NCI-H2227 (cell line): ENCODE results near the gene PAQR8.
"Not testable (repeated sequence)": the region's sequence is repeated elsewhere in the genome, so short reads cannot be mapped to it uniquely, and the experiment has no call there.

Source experiments
- DNase-seq: peaks from one replicate; lab custom pipeline; 2025; ENCODE audit not compliant: unreplicated experiment; lab: John Stamatoyannopoulos, UW

PAQR8 gene

DNA sequence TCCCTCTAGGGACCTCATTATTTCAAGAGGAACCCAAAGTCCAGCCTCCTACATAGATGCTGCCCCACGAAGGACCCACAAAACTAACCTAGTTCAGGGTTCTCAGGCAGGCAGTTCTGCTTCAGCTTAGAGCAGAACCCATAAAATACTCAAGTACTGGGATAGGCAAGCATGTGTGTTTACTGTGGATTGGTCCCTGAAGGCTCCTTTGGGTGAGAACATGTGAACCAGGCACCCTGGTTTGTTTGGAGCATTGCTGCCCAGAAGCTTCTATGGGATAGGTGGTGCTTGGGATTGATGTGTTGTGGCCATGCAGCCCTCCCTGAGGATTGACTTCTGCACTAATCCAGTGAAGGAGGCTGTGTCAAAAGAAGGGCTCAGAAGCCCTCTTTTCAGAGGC lies 43.3 kb downstream of the PAQR8 start:
- no peak for DNase-seq

DNA sequence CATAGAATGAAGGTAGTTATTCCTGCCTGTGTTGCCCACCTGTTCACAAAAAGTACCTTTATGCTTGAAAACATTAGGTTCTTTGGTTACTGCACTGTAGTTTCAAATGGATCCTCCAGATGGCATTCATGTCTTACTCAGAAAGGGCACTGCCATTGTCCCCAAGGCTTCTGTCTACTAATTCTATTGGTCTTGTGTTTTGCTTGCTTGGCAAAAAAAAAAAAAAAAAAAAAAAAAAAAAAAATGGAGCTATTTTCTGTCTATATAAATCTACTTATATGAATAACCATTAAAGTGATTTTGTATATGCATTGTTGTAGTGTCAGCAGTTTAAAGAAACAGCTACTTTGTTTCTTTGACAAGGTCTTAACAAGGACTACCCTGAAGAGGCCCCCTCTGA lies 45.5 kb downstream of the PAQR8 start:
- peak; percentile 48 for DNase-seq

DNA sequence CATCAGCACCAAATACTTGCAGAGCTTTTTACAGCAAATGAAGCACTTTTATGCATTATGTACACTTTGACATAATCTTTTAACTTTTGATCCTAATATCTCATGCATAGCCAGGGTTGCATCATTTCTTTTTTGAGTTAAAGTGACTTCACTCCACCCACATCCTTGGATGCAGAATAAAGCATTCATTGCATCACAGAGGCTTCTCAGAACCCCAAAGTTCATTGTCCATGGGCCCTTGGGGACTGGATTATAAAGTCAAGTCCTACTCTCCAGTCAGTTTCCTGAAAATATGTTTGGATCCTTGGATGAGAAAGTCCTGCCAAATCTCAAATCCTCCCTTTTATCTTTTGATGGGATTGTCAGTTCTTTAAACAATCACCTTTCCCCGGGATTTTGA lies 47.5 kb downstream of the PAQR8 start:
- DNase-seq: no peak

DNA sequence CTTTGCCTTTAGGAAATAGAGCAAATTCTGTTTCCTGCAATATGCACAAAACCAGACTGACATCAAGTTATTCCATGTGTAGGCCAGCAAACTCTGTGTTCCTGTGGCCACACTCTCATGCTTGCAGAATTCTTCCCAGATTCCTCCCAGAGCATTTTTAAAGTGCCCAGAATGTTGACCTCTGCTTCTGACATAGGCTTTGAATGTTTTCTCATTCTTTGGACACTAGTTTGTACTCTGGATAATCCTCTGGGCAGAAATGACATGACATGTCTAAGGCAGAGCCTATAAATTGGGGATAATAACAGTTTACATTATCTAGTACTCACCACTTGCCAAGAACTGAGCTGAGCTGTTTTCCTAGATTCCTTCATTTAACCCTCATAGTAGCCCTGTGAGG lies 49.0 kb downstream of the PAQR8 start:
- no peak for DNase-seq

DNA sequence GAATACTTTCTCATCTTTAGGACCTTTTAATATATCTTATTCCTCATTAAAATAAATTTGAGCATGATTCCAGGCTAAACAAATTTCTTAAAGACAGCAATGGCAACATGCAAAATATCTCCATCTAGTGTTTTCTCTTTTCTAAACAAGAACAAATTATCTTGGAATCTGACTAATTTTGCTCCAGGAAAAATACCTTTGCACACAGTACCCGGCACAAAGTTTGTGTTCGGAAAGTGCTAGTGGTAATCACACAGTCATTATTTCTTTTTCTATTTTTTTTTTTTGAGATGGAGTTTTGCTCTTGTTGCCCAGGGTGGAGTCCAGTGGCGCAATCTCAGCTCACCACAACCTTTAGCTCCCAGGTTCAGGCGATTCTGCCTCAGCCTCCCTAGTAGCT lies 50.0 kb downstream of the PAQR8 start:
- DNase-seq: no peak

DNA sequence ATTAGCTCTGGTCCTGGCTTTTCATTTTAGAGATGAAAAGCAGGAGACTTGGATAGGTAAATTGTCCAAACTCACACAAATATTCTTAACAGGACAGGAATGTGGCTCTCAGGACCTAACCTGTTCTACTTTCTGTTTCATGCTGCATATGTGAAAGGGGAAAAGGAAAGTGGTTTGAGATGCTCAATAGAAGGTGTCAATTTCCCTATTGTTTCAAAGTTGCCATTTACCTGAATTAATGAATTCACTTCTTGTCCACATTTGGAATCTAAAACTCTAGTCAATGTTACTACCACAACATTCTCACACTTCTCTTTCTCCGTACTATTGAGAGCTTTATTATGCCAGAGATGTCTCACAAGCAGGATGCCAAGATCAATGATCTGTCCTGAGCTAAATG lies 53.4 kb downstream of the PAQR8 start:
- DNase-seq: no peak

DNA sequence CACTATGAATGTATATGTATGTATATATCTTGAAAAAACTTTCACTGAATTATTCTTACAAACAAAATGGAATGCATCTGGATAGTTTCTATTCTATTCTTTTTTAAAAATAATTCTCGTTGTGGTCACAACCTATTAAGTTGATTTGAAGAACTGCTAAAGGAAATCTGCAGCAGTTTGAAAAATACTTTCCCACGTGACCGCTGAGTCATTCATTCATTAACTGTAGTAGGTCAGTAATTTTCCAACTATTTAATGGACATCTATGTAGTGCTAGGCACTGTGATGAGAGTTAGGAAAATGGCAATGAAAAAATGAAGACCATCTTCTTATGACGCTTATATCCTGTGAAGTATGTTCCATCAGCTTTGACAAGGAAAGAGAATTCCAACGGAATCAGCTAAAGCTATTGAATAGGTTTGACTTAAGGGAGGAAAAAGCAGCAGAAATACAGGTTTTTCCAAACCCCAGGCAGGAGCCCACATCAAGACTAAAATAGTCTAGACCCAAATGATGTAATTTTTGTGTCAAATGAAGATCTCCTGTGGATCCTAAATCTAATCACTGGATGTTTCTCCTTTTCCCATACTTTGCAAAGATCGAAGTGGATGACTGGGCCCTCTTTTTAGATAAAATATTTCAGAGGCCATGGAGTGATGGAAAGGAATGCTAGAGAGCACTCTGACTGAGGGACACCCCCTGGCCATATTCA lies 54.1 kb downstream of the PAQR8 start:
- DNase-seq: no peak

DNA sequence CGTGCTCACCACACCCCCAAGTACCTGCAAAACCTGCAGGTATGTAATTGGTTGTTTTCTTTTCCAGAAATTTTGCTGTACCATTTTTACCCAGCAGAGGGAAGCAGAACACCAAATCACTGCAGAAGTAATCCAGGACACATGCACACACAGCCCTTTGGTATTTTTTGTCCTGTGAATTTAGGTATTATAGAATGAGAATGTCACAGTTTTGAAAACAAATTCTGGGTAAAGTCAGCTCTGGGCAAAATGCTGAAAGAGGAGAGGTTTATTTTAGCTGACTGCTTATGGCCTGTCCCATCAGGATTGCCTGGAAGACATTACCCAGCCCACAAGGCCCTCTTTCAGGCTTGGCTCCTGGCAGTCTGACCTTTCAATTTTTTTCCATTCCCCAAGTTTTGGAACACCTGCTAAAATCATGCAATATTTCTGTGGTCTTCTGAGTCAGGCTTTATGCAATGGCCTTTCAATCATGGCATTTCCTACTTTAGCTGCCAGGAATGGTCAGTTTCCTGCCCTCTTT lies 54.7 kb downstream of the PAQR8 start:
- DNase-seq: peak; percentile 62

DNA sequence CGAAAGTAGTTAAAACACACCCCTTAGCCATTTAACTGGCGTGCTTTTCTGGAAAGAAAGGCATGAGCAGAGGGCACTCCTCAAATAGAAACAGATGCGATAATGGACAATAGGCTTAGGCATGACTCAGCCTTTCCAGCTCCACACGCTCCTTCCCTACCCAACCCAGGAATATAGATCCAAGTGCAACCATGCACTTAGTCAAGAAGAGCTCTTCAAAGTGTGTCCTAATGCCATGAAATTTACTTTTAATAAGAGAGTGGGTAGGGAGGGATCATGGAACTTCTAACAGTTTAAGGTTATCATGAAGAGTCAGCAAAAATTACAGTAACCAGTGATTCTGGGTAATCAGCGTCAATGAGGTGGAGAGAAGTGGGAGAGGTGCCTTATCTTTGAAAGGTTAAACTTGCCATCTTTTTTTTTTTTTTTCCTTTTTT lies 55.7 kb downstream of the PAQR8 start:
- peak; percentile 11 for DNase-seq

DNA sequence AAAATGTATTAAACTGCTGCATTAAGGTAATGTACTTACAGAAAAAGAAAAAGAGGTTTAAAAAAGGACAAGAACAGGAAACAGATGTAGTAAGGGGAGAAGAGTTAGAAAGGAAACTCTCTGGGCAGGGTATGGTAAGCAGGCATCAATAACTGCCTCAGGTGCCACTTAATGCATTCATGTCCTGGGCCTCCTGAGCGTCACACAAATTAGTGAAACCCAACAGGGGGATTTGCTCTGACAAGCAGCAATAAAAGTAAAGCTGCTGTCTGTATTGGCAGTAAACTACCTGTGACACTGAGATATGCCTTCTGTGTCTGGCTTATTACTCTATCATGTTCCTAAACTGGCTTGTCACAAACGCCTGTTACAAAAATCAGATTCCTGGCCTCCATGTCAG lies 56.7 kb downstream of the PAQR8 start:
- no peak for DNase-seq

DNA sequence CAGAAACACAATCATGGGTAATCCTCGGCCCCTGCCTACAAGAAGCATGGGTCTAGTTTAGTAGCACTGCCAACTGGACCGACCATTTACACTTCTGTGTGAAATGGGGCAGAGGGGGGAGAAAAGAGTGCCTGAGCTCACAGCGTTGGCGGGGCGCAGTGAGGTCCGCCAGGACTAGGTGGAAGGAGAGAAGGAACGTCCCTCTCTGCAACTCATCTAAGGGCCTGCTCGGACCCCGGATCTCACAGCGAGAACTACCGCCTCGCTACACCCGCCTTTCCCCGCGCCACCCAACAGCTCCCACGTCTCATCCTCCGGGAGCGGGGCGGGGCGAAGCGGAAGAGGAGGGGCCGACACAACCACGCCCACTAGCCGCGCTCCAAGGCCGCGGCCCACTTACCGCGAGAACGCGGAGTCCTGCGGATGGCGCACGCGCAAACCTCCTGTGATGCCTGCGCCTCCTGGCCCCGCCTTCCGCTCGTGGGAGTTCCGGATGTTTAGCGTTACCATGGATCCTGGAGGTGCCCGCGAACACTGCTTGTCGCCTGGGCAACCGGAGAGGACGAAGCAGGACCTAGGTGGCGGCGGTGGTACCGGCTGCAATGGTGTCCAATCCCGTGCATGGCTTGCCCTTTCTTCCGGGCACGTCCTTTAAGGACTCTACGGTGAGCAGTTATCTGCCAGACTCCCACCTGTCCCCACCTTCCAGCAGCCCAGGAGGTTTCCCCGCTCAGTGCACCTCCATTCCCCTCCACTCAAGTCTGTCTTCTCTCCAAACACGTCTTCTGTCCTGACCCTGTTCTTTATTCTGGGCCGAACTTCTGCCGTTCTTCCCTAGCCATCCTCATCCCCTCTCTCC lies 58.1 kb downstream of the PAQR8 start, which contains the start of gene EFHC1:
EFHC1 (plus strand) TSS at position 534 of the 859 bp plus-strand sequence; CDS start at position 603, 69 bp downstream.
- DNase-seq: peak; percentile 98

DNA sequence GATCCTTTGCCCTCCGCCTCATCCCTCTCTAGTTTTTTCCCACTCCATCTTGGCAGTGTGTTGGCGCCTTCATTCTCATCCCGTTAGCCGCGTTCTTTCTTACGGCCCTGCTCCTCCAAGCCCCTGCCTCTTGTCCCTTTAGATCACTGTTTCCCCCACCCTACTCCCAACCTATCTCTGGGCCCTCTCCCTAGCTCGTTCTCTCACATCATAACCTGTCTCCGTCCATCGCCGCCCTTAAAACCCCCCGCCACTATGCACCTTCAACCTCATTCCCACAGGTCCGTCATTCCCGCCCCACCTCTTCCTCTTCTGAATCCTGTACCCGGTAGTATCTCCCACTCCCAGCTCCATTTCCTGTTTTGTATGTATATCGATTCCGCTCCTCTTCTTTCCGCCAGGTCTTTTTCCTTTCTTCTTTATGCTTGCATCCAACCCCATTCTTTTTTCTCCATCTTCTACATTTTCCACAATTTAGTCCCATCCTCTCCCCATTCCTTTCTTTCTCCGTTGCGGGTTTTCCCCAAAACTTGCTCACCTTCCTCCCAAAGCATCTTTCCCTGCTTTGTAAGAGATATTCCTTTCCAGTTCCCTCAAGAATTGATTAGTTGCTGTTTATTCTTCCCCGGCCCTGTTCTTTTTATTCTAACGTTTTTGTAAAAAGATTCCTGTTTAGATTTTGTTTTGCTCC lies 58.9 kb downstream of the PAQR8 start:
- DNase-seq: peak; percentile 71

DNA sequence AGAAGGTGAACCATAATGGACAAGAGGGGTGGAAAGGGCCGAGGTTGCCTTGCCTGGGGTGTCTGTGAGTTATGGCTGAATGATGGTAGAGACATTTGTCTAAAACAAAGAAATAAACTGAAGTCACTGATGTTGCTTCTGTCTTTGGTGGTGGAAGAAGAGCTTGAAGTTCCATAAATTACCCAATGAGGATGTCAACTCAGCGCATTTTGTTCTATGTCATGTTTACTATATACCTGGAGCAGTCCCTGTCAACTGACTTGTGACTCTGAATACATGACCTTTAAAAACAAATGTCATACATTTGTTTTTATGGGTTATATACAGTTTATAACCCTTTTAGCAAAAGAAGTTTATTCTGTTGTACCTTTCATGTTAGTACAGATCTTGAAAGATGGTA lies 60.2 kb downstream of the PAQR8 start:
- no peak for DNase-seq

DNA sequence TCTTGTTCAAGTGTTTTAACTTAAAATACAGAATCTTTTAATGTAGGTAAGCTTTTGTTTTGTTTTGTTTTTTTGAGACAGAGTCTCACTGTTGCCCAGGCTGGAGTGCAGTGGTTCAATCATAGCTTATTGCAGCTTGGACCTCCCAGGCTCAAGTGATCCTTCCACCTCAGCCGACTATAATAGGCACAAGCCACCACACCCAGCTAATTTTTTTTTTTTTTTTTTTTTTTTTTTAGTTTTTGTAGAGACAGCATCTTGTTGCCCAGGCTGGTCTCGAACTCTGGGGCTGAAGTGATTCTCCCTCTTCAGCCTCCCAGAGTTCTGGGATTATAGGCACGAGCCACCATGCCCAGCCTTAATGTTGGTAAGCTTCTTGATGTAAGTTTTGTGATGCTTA lies 61.5 kb downstream of the PAQR8 start:
- no peak for DNase-seq

DNA sequence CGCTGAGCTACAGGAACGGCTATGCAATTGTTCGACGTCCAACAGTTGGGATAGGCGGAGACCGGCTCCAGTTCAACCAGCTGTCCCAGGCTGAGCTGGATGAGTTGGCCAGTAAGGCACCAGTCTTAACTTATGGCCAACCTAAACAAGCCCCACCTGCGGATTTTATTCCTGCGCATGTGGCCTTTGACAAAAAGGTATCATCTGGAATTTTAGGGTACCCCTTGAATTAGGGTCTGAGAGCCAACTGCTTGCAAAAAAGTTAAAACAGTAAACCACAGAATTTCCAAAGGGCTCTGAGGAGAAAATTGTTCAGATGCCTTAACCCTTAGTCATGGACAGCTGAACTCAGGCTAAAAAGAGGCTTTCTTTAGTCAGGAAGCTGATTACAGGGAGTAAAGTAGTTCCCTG lies 62.0 kb downstream of the PAQR8 start:
- DNase-seq: no peak

DNA sequence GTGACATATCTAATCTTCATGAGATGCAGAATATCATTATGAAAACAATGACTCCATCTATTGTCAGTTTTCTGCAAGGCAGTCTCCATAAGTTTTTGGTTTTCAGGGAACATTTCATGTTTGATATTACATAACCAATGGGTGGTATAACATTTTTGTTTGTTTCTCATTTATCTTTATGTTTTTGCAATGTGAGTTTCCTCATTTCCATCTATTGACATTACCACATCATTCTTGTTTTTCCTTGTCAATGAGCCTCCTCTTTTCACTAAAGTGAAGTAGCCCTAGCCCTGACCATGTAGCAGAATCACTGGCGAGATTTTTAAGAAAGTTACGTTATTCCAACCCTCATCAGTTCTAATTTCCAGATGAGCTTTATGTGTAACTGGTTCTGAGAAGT lies 62.6 kb downstream of the PAQR8 start:
- DNase-seq: no peak

DNA sequence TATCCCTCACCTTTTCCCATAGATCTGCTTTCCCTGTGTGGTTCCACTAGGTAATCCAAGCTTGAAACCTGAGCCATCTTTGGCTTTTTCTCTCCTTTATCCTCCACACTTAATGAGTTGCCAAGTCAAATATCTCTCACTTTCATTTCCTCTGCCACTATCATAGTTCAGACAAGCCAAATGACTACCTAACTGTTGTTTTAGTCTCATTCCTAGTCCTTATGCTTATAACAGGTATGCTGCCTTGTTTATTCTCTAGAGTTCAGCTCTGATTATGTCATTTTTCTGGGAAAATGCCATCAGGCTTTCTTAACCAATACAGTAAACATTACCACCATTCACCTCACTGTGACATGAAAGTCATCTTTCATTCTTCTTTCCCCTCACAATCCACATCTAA lies 64.7 kb downstream of the PAQR8 start:
- no peak for DNase-seq

DNA sequence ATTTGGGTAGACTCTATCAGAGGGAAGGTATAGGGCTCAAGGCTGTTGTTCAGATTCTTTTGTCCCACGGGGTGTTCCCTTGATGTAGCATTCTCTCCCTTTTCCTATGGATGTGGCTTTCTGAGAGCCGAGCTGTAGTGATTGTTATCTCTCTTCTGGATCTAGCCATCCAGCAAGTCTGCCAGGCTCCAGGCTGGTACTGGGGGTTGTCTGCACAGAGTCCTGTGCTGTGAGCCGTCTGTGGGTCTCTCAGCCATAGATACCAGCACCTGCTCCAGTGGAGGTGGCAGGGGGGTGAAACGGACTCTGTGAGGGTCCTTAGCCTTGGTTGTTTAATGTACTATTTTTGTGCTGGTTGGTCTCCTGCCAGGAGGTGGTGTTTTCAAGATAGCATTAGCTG lies 71.3 kb downstream of the PAQR8 start:
- not testable (repeated sequence) for DNase-seq

DNA sequence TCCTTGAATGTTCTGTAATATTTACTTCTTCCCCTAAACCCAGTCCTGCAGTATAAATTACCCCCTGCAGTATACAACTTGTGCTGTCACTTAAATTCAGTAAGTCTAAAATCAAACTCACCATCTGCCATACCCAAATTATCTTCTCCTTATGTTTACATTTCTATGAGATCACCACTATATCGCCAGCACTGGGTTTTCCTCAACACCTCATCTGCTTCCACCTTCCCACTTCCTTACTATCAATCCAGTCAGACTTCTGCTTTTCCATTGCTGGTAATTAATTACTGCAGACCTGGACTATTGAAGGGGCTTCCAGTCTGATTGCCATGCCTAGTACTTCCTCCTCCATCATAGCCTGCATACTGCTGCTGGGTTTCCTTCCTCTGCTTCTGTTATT lies 73.4 kb downstream of the PAQR8 start:
- DNase-seq: no peak

DNA sequence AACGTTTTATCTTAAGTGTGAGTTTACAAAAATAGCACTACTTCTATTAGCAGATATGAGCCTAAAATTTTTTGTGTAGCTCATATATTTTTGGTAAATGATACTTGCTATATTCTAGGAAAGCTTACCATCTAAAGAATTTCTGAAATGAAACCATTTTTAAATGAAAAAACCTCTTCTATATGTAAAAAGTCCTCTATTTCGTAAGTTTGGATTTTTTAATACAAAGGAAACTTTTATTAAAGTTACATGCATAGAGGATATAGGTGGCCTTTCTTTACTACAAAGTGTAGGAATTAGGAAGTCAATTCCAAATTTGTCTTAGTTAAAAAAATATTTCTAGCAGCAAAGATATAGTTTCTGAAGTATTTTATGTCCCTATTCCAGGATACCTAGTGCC lies 77.0 kb downstream of the PAQR8 start:
- no peak for DNase-seq

DNA sequence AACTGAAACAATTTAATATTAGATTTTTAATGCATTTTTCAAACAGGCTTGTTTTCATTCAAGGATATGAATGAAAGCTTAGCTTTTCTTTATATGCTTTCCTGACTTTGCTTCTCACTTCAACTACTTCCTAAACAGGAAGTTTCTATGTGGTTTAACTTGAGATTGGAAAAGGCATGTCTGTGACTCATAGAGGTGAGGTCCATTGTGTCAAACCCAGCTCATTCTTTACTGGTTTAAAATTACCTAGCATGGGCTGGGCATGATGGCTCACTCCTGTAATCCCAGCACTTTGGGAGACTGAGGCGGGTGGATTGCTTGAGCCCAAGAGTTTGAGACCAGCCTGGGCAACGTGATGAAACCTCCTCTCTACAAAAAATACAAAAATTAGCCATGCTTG lies 92.6 kb downstream of the PAQR8 start:
- no peak for DNase-seq

DNA sequence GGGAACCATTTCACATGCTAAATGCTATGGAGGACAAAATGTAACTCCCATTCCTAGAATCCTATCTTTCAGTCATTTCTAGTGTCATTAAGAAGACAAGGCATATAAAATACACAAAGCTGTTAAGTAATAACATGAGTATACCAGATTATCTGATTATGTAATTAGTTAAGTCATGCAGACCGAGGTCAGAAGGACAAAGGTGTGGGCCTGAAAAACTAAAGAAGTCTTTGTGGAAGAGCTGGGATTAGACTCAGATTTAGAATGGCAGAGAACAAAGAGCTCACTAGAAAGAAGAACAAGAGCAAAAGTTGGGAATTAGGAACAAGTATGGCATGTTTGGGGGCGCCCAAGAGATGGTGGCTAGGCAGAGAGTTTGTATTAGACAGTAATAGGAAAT lies 95.1 kb downstream of the PAQR8 start:
- DNase-seq: no peak
